Erythroblast (primary cell): ENCODE results near the gene NNMT.

Source experiments
- GATA1 ChIP-seq: IDR thresholded peaks from 2 replicates; pipeline ENCODE4 v1.6.1; 2011; ENCODE audit warnings: low read depth, mild to moderate bottlenecking, control low read depth, low read length, moderate library complexity
- POLR2A ChIP-seq: IDR thresholded peaks from 2 replicates; pipeline ENCODE4 v1.6.1; 2011; ENCODE audit warnings: mild to moderate bottlenecking, low read length

DNA sequence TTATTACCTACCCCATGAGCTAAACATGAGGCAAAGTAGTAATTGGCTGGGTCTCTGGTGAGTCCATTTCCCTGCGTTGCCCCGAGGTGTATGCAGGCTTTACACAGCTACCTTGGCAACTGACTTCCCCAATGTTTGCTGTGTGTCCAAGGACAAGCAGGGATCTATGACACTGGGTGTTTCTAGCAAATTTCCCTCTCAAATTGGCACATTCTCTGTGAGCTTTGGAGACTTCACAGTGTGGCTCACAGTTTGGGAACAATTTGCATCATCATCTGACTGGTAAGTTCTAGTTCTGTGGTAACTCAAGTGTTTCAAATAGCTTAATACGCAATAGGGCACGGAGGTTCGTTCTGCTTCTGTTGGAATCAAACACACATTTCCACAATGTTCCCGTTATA is 12.5 kb downstream of the NNMT start:
- TF ChIP-seq POLR2A = no peak
- TF ChIP-seq GATA1 = no peak
